ENCODE data around the gene COMMD3.

The COMMD3 gene

GRCh38 chr10:22293747-22294404 lies 22.3 kb upstream of the COMMD3 start:
- DNase-seq (ENCODE audit: low read depth) = no peak
- H3K4me3 ChIP-seq (ENCODE audit: low read depth, low read length) = no peak overlapping the region
- TF ChIP-seq, protein P1, sequence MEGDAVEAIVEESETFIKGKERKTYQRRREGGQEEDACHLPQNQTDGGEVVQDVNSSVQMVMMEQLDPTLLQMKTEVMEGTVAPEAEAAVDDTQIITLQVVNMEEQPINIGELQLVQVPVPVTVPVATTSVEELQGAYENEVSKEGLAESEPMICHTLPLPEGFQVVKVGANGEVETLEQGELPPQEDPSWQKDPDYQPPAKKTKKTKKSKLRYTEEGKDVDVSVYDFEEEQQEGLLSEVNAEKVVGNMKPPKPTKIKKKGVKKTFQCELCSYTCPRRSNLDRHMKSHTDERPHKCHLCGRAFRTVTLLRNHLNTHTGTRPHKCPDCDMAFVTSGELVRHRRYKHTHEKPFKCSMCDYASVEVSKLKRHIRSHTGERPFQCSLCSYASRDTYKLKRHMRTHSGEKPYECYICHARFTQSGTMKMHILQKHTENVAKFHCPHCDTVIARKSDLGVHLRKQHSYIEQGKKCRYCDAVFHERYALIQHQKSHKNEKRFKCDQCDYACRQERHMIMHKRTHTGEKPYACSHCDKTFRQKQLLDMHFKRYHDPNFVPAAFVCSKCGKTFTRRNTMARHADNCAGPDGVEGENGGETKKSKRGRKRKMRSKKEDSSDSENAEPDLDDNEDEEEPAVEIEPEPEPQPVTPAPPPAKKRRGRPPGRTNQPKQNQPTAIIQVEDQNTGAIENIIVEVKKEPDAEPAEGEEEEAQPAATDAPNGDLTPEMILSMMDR (IDR thresholded peaks at IDR 0.05; ENCODE audit: low read depth, low read length) = no peak
- TF ChIP-seq MYC (IDR thresholded peaks at IDR 0.05; ENCODE audit: low read depth, low read length) = no peak
- no peak for TF ChIP-seq POLR2A (IDR thresholded peaks at IDR 0.05; ENCODE audit: extremely low read depth, insufficient read length)
- TF ChIP-seq, protein P2, sequence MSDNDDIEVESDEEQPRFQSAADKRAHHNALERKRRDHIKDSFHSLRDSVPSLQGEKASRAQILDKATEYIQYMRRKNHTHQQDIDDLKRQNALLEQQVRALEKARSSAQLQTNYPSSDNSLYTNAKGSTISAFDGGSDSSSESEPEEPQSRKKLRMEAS (IDR thresholded peaks at IDR 0.05; ENCODE audit: low read depth, low read length) = no peak

- TF ChIP-seq MYC (IDR thresholded peaks at IDR 0.05; ENCODE audit: low read depth, low read length) (no peak), POLR2A (IDR thresholded peaks at IDR 0.05; ENCODE audit: extremely low read depth, insufficient read length) (no peak)
- no peak overlapping the region for H3K4me3 ChIP-seq (ENCODE audit: low read depth, low read length)
- DNase-seq (ENCODE audit: low read depth) = no peak
Observed at GRCh38 chr10:22294694-22295093, 21.5 kb upstream of the COMMD3 start.

GRCh38 chr10:22301193-22301592 lies 15.0 kb upstream of the COMMD3 start:
- DNase-seq (ENCODE audit: low read depth) = no peak
- TF ChIP-seq POLR2A (IDR thresholded peaks at IDR 0.05; ENCODE audit: extremely low read depth, insufficient read length) = no peak
- TF ChIP-seq MYC (IDR thresholded peaks at IDR 0.05; ENCODE audit: low read depth, low read length) = no peak
- TF ChIP-seq, protein P1 (IDR thresholded peaks at IDR 0.05; ENCODE audit: low read depth, low read length) = no peak
- TF ChIP-seq, protein P2 (IDR thresholded peaks at IDR 0.05; ENCODE audit: low read depth, low read length) = no peak
- H3K4me3 ChIP-seq (ENCODE audit: low read depth, low read length) = no peak overlapping the region

- DNase-seq (ENCODE audit: low read depth) = no peak
- TF ChIP-seq POLR2A (IDR thresholded peaks at IDR 0.05; ENCODE audit: extremely low read depth, insufficient read length) (no peak), MYC (IDR thresholded peaks at IDR 0.05; ENCODE audit: low read depth, low read length) (no peak)
- TF ChIP-seq, protein P2 (IDR thresholded peaks at IDR 0.05; ENCODE audit: low read depth, low read length) = no peak
- TF ChIP-seq, protein P1 (IDR thresholded peaks at IDR 0.05; ENCODE audit: low read depth, low read length) = no peak
- no peak overlapping the region for H3K4me3 ChIP-seq (ENCODE audit: low read depth, low read length)
Observed at GRCh38 chr10:22303461-22303860, 12.7 kb upstream of the COMMD3 start.

DNA sequence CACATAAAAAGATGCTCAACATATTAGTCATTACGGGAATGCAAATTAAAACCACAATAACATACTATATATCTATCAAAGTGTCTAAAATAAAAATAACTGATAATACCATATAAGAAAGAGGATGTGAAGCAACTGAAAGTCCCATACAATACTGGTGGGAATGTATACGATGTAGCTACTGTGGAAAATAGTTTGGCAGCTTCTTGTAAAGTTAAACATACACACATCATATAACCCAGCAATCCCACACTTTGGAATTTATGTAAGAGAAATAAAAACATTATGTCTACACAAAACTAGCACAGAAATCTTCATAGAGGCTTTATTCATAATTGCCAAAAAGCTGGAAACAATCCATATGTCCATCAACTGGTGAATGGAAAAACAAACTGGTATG lies 10.5 kb upstream of the COMMD3 start:
- no peak overlapping the region for H3K4me3 ChIP-seq (ENCODE audit: low read depth, low read length)
- TF ChIP-seq, protein P1 (IDR thresholded peaks at IDR 0.05; ENCODE audit: low read depth, low read length) = no peak
- TF ChIP-seq MYC (IDR thresholded peaks at IDR 0.05; ENCODE audit: low read depth, low read length) (no peak), POLR2A (IDR thresholded peaks at IDR 0.05; ENCODE audit: extremely low read depth, insufficient read length) (no peak)
- TF ChIP-seq, protein P2 (IDR thresholded peaks at IDR 0.05; ENCODE audit: low read depth, low read length) = no peak
- DNase-seq (ENCODE audit: low read depth) = no peak

- H3K4me3 ChIP-seq (ENCODE audit: low read depth, low read length) = no peak overlapping the region
- DNase-seq (ENCODE audit: low read depth) = no peak
- no peak for TF ChIP-seq POLR2A (IDR thresholded peaks at IDR 0.05; ENCODE audit: extremely low read depth, insufficient read length)
- TF ChIP-seq MYC (IDR thresholded peaks at IDR 0.05; ENCODE audit: low read depth, low read length) = no peak
- TF ChIP-seq, protein P2 (IDR thresholded peaks at IDR 0.05; ENCODE audit: low read depth, low read length) = no peak
- TF ChIP-seq, protein P1 (IDR thresholded peaks at IDR 0.05; ENCODE audit: low read depth, low read length) = no peak
Observed at GRCh38 chr10:22308390-22308789, 7.8 kb upstream of the COMMD3 start.

Measured in NB4 (cell line).